GM18519 (cell line): Measurements from ENCODE around the gene OR8B4.
A peak's percentile ranks its signal among the peaks of the same experiment; 100 is the strongest.
"Not testable (repeated sequence)": the region's sequence is repeated elsewhere in the genome, so short reads cannot be mapped to it uniquely, and the experiment has no call there.

Source experiments
- ATAC-seq: cut with Tn5 transposase; IDR thresholded peaks from one replicate; pipeline ENCODE4 v1.9.1; 2021; ENCODE audit warnings: mild to moderate bottlenecking, moderate library complexity; ENCODE audit not compliant: unreplicated experiment, low FRiP score

The OR8B4 gene

GRCh38 chr11:124415356-124415923, 9.2 kb downstream of the OR8B4 start:
- no peak for ATAC-seq

DNA sequence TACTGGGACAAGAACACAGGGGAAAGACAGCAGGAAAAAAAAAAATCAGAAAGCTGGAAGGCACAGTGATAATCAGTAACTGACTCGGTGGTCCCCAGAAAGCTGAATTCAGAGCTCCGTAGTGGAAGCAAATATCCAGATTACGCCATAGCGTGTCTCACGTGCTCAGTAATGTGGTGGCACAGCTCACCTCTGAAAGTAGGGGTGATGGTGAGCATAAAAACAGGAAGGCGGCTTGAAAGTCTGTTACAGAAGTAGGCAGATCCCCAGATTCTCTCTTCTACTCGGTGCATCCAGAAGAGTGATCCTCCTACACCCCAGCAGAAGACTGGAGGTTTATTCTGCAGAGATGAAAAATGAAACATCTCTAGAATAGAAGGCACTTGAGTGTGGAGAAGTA, 14.8 kb downstream of the OR8B4 start:
- ATAC-seq, result no peak

DNA sequence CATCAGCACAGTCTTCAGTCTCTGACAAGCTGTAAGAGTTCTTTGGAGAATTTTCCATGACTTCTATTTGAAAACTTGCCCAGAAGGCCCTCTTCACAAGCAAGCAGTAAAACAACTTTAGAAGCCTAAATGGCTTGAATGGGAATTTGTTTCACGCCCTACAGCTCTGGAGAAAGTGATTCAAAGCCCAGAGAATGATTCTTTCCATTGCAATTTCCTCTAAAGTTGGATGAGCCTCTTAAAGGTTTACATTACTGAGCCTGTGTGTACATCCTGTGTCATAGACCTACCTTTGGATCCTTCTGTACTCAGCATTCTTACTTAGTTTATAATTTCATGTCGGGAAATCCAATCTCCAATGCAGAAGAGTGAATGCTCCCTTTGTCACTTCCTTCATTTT, 19.1 kb downstream of the OR8B4 start:
- ATAC-seq, result no peak

DNA sequence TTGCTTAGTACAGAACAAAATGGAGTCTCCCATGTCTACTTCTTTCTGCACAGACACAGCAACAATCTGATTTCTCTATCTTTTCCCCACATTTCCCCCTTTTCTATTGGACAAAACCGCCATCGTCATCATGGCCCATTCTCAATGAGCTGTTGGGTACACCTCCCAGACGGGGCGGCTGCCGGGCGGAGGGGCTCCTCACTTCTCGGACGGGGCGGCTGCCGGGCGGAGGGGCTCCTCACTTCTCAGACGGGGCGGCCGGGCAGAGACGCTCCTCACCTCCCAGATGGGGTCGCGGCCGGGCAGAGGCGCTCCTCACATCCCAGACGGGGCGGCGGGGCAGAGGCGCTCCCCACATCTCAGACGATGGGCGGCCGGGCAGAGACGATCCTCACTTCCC, 21.5 kb downstream of the OR8B4 start:
- ATAC-seq, result not testable (repeated sequence)

DNA sequence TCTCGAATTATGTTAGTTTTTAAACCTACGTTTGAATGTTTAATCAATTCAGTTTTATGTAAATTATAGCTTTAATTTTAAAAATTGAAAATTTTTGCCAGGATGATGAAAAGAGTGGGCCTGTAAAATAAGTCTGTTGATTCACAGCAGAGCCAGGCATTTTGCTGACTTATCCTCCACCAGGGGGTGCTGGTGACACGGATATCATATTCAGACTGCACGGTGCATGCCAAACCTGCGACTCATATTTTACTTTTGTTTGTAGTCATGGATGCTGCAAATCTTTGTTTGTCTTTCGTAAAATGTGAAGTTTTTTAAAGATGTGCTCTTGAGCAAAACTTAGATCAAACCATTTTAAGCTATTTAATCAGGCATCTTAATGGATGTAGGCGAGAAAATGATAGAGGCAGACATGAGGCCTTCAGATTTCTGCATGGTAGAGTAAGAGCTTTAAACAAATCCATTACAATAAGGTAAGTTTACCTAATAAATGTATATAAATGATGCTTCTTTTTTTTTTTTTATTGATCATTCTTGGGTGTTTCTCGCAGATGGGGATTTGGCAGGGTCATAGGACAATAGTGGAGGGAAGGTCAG, 22.2 kb downstream of the OR8B4 start:
- ATAC-seq, result peak; percentile 80

GRCh38 chr11:124398924-124399323, 25.7 kb downstream of the OR8B4 start, which contains the start of gene OR8B3:
Gene OR8B3, minus strand, starts transcription at chr11:124399024. Its CDS starts 1,673 bp downstream, at chr11:124397351.
- ATAC-seq, result no peak

DNA sequence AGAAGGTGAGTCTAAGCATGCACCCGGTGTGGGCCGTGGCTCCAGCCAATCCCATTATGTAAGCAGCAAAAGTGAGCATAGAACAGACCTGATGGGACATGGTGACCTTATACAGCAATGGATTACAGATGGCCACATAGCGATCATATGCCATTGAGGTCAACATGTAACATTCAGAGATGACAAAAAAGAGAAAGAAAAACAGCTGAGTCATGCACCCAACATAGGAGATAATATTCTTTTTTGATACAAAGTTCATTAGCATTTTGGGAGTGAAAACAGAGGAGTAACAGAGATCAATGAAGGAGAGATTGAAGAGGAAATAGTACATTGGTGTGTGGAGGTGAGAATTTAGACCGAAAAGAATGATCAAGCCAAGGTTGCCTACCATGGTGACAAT, 27.8 kb downstream of the OR8B4 start:
- not testable (repeated sequence) for ATAC-seq

- no peak for ATAC-seq
Measured at GRCh38 chr11:124394408-124394807, 30.3 kb downstream of the OR8B4 start.

- ATAC-seq, result no peak
Measured at GRCh38 chr11:124384399-124384798, 40.3 kb downstream of the OR8B4 start, which contains the start of gene OR8B2. Gene OR8B2, minus strand, starts transcription at chr11:124384499. Its CDS starts 1,156 bp downstream, at chr11:124383343.

GRCh38 chr11:124382857-124383256, 41.8 kb downstream of the OR8B4 start:
- ATAC-seq, result not testable (repeated sequence)

DNA sequence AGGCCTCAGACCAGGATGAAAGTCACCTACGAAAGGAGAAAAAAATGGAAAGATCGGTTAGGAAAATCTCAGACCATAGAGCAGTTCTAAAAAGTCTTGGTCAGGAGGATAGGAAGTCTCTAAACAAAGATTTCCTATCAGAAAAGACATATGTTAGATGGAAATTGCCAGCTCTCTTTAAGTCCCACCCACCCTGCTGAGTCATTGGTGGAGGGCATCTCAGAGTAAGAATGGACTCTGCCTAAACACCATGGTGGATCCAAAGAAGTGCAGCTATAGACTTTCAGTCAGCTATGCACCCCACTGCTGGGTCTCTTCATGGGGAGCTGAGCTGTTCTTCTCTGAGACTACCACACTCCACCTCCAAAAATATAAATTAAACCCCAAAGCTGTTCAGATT, 44.1 kb downstream of the OR8B4 start:
- no peak for ATAC-seq

DNA sequence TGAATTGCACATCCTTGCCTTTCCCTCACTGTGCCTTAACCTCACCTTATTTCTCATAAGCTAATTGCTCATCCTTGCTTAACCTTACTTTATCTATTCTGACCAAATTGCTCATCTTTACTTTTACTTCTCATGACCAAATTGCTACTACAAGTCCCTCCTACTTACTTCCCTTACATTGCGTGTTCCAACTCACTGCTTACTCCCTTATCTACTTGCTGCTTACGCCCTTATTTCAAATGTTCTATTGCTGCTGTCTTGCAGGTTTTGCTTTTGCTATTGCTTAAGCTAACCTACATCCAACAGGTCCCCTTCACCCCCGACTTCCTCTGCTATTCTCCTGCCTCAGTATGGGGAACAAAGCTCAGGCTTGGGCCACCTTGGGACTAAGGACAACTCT, 48.4 kb downstream of the OR8B4 start:
- ATAC-seq, result no peak
